Kidney glomerular epithelial cell (primary cell): ENCODE results near the gene TEX2.
"Not testable (repeated sequence)": the region's sequence is repeated elsewhere in the genome, so short reads cannot be mapped to it uniquely, and the experiment has no call there.

ENCODE experiments used
- DNase-seq: peaks from one replicate; lab custom pipeline; 2025; lab: John Stamatoyannopoulos, UW

TEX2 gene

GRCh38 chr17:64236827-64237403 is 26.1 kb downstream of the TEX2 start:
- DNase-seq = no peak

- DNase-seq = no peak
These were observed 28.1 kb downstream of the TEX2 start for GRCh38 chr17:64234961-64235360.

- no peak for DNase-seq
These were observed 30.4 kb downstream of the TEX2 start for GRCh38 chr17:64232466-64233262.

- no peak for DNase-seq
These were observed 31.4 kb downstream of the TEX2 start for GRCh38 chr17:64231567-64232141.

- DNase-seq = peak; percentile 50
These were observed 32.2 kb downstream of the TEX2 start for GRCh38 chr17:64230791-64231408.

GRCh38 chr17:64229815-64230728 is 33.0 kb downstream of the TEX2 start:
- no peak for DNase-seq

- no peak for DNase-seq
These were observed 36.9 kb downstream of the TEX2 start for GRCh38 chr17:64226132-64226531.

GRCh38 chr17:64225410-64225809 is 37.6 kb downstream of the TEX2 start:
- no peak for DNase-seq

GRCh38 chr17:64223931-64224629 is 39.0 kb downstream of the TEX2 start:
- DNase-seq = no peak

- no peak for DNase-seq
These were observed 39.8 kb downstream of the TEX2 start for GRCh38 chr17:64223283-64223682.

- no peak for DNase-seq
These were observed 41.4 kb downstream of the TEX2 start for GRCh38 chr17:64221679-64222078.

- not testable (repeated sequence) for DNase-seq
These were observed 42.5 kb downstream of the TEX2 start for GRCh38 chr17:64220604-64221003.

- no peak for DNase-seq
These were observed 43.5 kb downstream of the TEX2 start for GRCh38 chr17:64219571-64219970.

- no peak for DNase-seq
These were observed 45.0 kb downstream of the TEX2 start for GRCh38 chr17:64218066-64218465.

- DNase-seq = no peak
These were observed 45.8 kb downstream of the TEX2 start for GRCh38 chr17:64217249-64217691.

- DNase-seq = no peak
These were observed 46.5 kb downstream of the TEX2 start for GRCh38 chr17:64216338-64217248.

- peak; percentile 10 for DNase-seq
These were observed 47.1 kb downstream of the TEX2 start for GRCh38 chr17:64216000-64216337.

- DNase-seq = no peak
These were observed 48.1 kb downstream of the TEX2 start for GRCh38 chr17:64214950-64215349.

GRCh38 chr17:64213995-64214811 is 48.9 kb downstream of the TEX2 start:
- DNase-seq = peak; percentile 92
